GM23248 (cell line): ENCODE measurements around the gene ACE2.

ENCODE experiments used
- EZH2 ChIP-seq: fragments of 200-600 bp; sonication (generic); IDR thresholded peaks from 2 replicates; pipeline ENCODE4 v1.6.1; 2018; ENCODE audit warnings: antibody characterized with exemption, mild to moderate bottlenecking; ENCODE audit not compliant: insufficient read depth, poor library complexity, severe bottlenecking
- EZH2phosphoT487 ChIP-seq: fragments of 200-600 bp; sonication (generic); IDR thresholded peaks from 2 replicates; pipeline ENCODE4 v1.6.1; 2018; ENCODE audit warnings: antibody characterized with exemption, moderate library complexity, mild to moderate bottlenecking, low read depth; ENCODE audit not compliant: insufficient read depth

DNA sequence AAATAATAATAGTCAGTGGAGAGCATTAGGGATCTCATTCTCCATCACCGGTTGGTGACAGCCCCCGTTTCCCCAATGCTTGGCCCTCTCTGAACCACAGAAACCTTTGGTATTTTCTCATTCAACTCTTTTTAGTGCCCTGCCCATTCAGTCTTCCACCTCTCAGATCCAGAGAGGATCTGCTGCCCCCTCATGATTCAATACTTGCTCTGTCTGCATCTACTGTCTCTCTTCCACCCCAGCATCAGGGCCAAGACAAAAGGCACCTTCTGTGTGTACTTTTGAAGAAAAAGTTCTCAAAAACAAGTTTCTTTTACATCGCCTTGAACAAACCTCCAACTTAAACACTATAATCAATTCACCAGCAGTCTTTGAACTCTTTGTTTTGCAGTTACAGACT, 44.5 kb upstream of the ACE2 start:
- TF ChIP-seq EZH2phosphoT487 (no peak), EZH2 (no peak)
